Spleen (tissue), 11 donors: ENCODE data around the gene NECAB2. TPM values are rescaled to one million over a fixed set of nuclear protein-coding genes. Genes with fewer than 3 reads are reported as not detected.

Experiments used
- DNase-seq: peaks from one replicate; pipeline ENCODE4 v3.0.0-alpha.2; 2020
- H3K27ac ChIP-seq, 8 donors: fragments of 200-600 bp; sonication (generic) in 7 of 8; 1 replicate in 4 of 8; 2 replicates in 4 of 8; pipeline versions ENCODE4 v1.5.0 to v1.8.0; 2016 to 2021; ENCODE audit warnings: inconsistent platforms in 4 of 8, mild to moderate bottlenecking in 4 of 8, moderate library complexity in 1 of 8
- H3K27me3 ChIP-seq, 7 donors: fragments of 200-600 bp; sonication (generic) in 6 of 7; replicated peaks in 1 of 7; 1 replicate in 4 of 7; 2 replicates in 3 of 7; pipeline versions ENCODE4 v1.5.0 to v1.8.0; 2016 to 2021; ENCODE audit warnings: inconsistent platforms in 3 of 7, mild to moderate bottlenecking in 1 of 7
- H3K36me3 ChIP-seq, 6 donors: fragments of 200-600 bp; sonication (generic) in 5 of 6; 1 replicate in 4 of 6; 2 replicates in 2 of 6; pipeline versions ENCODE4 v1.5.0 to v1.8.0; 2016 to 2021; ENCODE audit warnings: inconsistent platforms in 2 of 6
- H3K4me1 ChIP-seq, 6 donors: fragments of 200-600 bp; sonication (generic) in 5 of 6; 1 replicate in 3 of 6; 2 replicates in 3 of 6; pipeline versions ENCODE4 v1.5.0 to v1.8.0; 2016 to 2021; ENCODE audit warnings: inconsistent platforms in 3 of 6
- H3K4me3 ChIP-seq, 8 donors: fragments of 200-600 bp; sonication (generic) in 7 of 8; 1 replicate in 4 of 8; 2 replicates in 4 of 8; pipeline versions ENCODE4 v1.5.0 to v1.8.0; 2016 to 2021; ENCODE audit warnings: inconsistent platforms in 4 of 8, mild to moderate bottlenecking in 4 of 8, moderate library complexity in 2 of 8
- H3K9me3 ChIP-seq, 8 donors: fragments of 200-600 bp; sonication (generic) in 7 of 8; 1 replicate in 4 of 8; 2 replicates in 4 of 8; pipeline versions ENCODE4 v1.5.0 to v1.8.0; 2016 to 2021; ENCODE audit warnings: inconsistent platforms in 4 of 8
- CTCF ChIP-seq, 11 experiments: fragments of 200-600 bp in 7 of 11; fragments of 450-650 bp in 4 of 11; sonication (generic) in 4 of 11; IDR thresholded peaks in 8 of 11; conservative IDR thresholded peaks in 3 of 11; 1 replicate in 7 of 11; 2 replicates in 4 of 11; pipeline versions ENCODE4 v1.4.0 to v1.8.0; 2016 to 2021; ENCODE audit warnings: antibody characterized with exemption in 11 of 11, inconsistent platforms in 4 of 11, mild to moderate bottlenecking in 1 of 11
- POLR2A ChIP-seq, 3 donors: fragments of 450-650 bp; IDR thresholded peaks; one replicate each; pipeline ENCODE4 v1.5.1; 2017; ENCODE audit warnings: antibody characterized with exemption in 3 of 3, mild to moderate bottlenecking in 1 of 3
- POLR2AphosphoS5 ChIP-seq, 3 donors: sonication (generic); formaldehyde crosslinking; IDR thresholded peaks; one replicate each; pipeline ENCODE4 v1.5.1; 2017; ENCODE audit warnings: antibody characterized with exemption in 3 of 3
- WGBS, 5 donors: extraction: QIAGEN DNeasy Blood & Tissue Kit in 3 of 5; methylation state at CpG; one replicate each; pipeline versions ENCODE4 v1.1.5 to v1.1.7; 2013 to 2018; 5-methylcytosine and 5-hydroxymethylcytosine counted together
- intact Hi-C: fragments of 100-400 bp; cut with DNase I; formaldehyde crosslinking; loops from one replicate; pipeline ENCODE4 v1.15.0; 2023; ENCODE audit warnings: low total_unique reads
- polyA plus RNA-seq, 3 donors: library from polyadenylated mRNA; stranded (reverse); fragments of 200-250 nt; gene quantifications; one replicate each; pipeline ENCODE4 v1.2.1, GENCODE V29; 2013
- total RNA-seq, 7 donors: library from RNA; depleted of rRNA in 3 of 7; stranded (reverse); fragments of >200 nt in 3 of 7; fragmentation: NEBNext Ultra II Directional in 4 of 7; extraction: Animal tissue kit (Norgen Biotek cat#: 25700) in 4 of 7; gene quantifications; one replicate each; pipeline versions ENCODE4 v1.1.0 to v1.2.1, GENCODE V29; 2016 to 2021
- donor health status: healthy with polysubstance abuse.
- donor health status: DM: no; HTN: no; CAD: no; lungs with moderate emphysema.
- donor health status: DM: no; HTN: no; CAD: no.
- donor health status: Bipolar disorder and iron deficiency.
- donor health status: healthy.
- donor health status: DM: no; HTN: no; CAD: no.
- donor health status: DM: yes; HTN: yes; CAD: no.

Gene NECAB2
- total and polyA plus RNA-seq, 10 donors: 0.16 to 3.1 (median 1.2) TPM; not detected in 4

GRCh38 chr16:84014570-84015327 lies 46.7 kb downstream of the NECAB2 start:
- no peak for TF ChIP-seq POLR2A (IDR thresholded peaks at IDR 0.05)
- no peak for TF ChIP-seq POLR2AphosphoS5 (IDR thresholded peaks at IDR 0.05)
- no peak for TF ChIP-seq CTCF (IDR thresholded peaks at IDR 0.05 in 8 of 11, conservative IDR thresholded peaks at IDR 0.05 in 3 of 11)
- 75 to 82% (median 78%) methylated on average over 14 of the region's 14 CpGs for WGBS, 5 donors
- Histone ChIP-seq H3K9me3 (peaks cover 0 to 13% (median 0%) of the 10 kb centered on the region in 8 donors), H3K27ac (no peak overlapping the region), H3K27me3 (peaks cover 0 to 21% (median 0%) of the 10 kb centered on the region in 7 donors), H3K36me3 (no peaks in the 10 kb centered on the region), H3K4me1 (peaks cover 0 to 4% (median 0%) of the 10 kb centered on the region in 6 donors), H3K4me3 (no peak overlapping the region)
- no peak for DNase-seq
- intact Hi-C loops: no loop called here

- no peak for DNase-seq
- intact Hi-C loops: no loop called here
- Histone ChIP-seq H3K4me3 (no peak overlapping the region), H3K27me3 (peaks cover 0 to 23% (median 0%) of the 10 kb centered on the region in 7 donors), H3K9me3 (peaks cover 0 to 18% (median 0%) of the 10 kb centered on the region in 8 donors), H3K4me1 (peaks cover 0 to 4% (median 0%) of the 10 kb centered on the region in 6 donors), H3K36me3 (no peaks in the 10 kb centered on the region), H3K27ac (no peak overlapping the region)
- TF ChIP-seq POLR2A (IDR thresholded peaks at IDR 0.05) (no peak), CTCF (IDR thresholded peaks at IDR 0.05 in 8 of 11, conservative IDR thresholded peaks at IDR 0.05 in 3 of 11) (no peak), POLR2AphosphoS5 (IDR thresholded peaks at IDR 0.05) (no peak)
- 83 to 91% (median 86%) methylated on average over 12 of the region's 12 CpGs for WGBS, 5 donors
Observed at GRCh38 chr16:84015399-84015798, 47.4 kb downstream of the NECAB2 start.

GRCh38 chr16:84016477-84016876 lies 48.4 kb downstream of the NECAB2 start:
- TF ChIP-seq CTCF (IDR thresholded peaks at IDR 0.05 in 8 of 11, conservative IDR thresholded peaks at IDR 0.05 in 3 of 11) (no peak), POLR2AphosphoS5 (IDR thresholded peaks at IDR 0.05) (no peak), POLR2A (IDR thresholded peaks at IDR 0.05) (no peak)
- H3K27me3 ChIP-seq: peaks cover 0 to 23% (median 0%) of the 10 kb centered on the region in 7 donors
- no peak overlapping the region for H3K27ac ChIP-seq
- DNase-seq: no peak
- no peak overlapping the region for H3K4me3 ChIP-seq
- H3K36me3 ChIP-seq: no peaks in the 10 kb centered on the region
- H3K9me3 ChIP-seq: peaks cover 0 to 28% (median 9%) of the 10 kb centered on the region in 8 donors
- H3K4me1 ChIP-seq: peaks cover 0 to 4% (median 0%) of the 10 kb centered on the region in 6 donors
- intact Hi-C loops: no loop called here
- 90 to 93% (median 91%) methylated on average over 11 to 12 of the region's 12 CpGs for WGBS, 5 donors

GRCh38 chr16:84018710-84019109 lies 50.7 kb downstream of the NECAB2 start:
- no peaks in the 10 kb centered on the region for H3K36me3 ChIP-seq
- WGBS, 5 donors: 78 to 88% (median 87%) methylated on average over 4 of the region's 4 CpGs
- H3K27me3 ChIP-seq: peaks cover 0 to 27% (median 0%) of the 10 kb centered on the region in 7 donors
- peaks cover 0 to 4% (median 0%) of the 10 kb centered on the region in 6 donors for H3K4me1 ChIP-seq
- TF ChIP-seq POLR2AphosphoS5 (IDR thresholded peaks at IDR 0.05): no peak
- TF ChIP-seq POLR2A (IDR thresholded peaks at IDR 0.05): no peak
- TF ChIP-seq CTCF (IDR thresholded peaks at IDR 0.05 in 8 of 11, conservative IDR thresholded peaks at IDR 0.05 in 3 of 11): no peak
- H3K4me3 ChIP-seq: no peak overlapping the region
- intact Hi-C loops: no loop called here
- no peak overlapping the region for H3K27ac ChIP-seq
- H3K9me3 ChIP-seq: peaks cover 0 to 41% (median 17%) of the 10 kb centered on the region in 8 donors
- no peak for DNase-seq
